Cardiac muscle cell (in vitro differentiated cells and primary cell): Measurements from ENCODE around the gene ATP4B. TPM values are rescaled to one million over a fixed set of nuclear protein-coding genes. Genes with fewer than 3 reads are reported as not detected.

Experiments
- DNase-seq, 2 donors: peaks; one replicate each; pipeline versions ENCODE4 v3.0.0 to v3.0.0-alpha.2; 2010 to 2017; ENCODE audit warnings: low read depth in 1 of 2, low spot score in 1 of 2
- H3K27ac ChIP-seq: fragments of 200-600 bp; sonication (generic); 2 replicates; pipeline ENCODE4 v1.5.1; 2016
- H3K27me3 ChIP-seq: fragments of 200-600 bp; sonication (generic); 2 replicates; pipeline ENCODE4 v1.6.0; 2016; ENCODE audit warnings: control low read depth
- H3K36me3 ChIP-seq: fragments of 200-600 bp; sonication (generic); 2 replicates; pipeline ENCODE4 v1.5.1; 2016; ENCODE audit warnings: control low read depth
- H3K4me1 ChIP-seq: fragments of 200-600 bp; sonication (generic); 2 replicates; pipeline ENCODE4 v1.8.1; 2017; ENCODE audit warnings: low read depth, mild to moderate bottlenecking, mixed run types
- H3K4me3 ChIP-seq: fragments of 200-600 bp; sonication (generic); 2 replicates; pipeline ENCODE4 v1.5.1; 2016; ENCODE audit warnings: mild to moderate bottlenecking
- H3K9me3 ChIP-seq: fragments of 200-600 bp; sonication (generic); 2 replicates; pipeline ENCODE4 v1.5.1; 2017; ENCODE audit warnings: low read depth, mild to moderate bottlenecking, control low read depth
- polyA plus RNA-seq: library from polyadenylated mRNA; unstranded; fragments of >200 nt; fragmentation: Nextera tagmentation; extraction: Ambion mirVana; gene quantifications from 2 replicates; pipeline ENCODE4 v1.2.1, GENCODE V29; 2016
- total RNA-seq: library from RNA; depleted of rRNA; stranded (reverse); fragments of >200 nt; gene quantifications from 2 replicates; pipeline ENCODE4 v1.2.3, GENCODE V29; 2016
- TF ChIP-seq, protein P1 (sequence below): IDR thresholded peaks from 2 replicates; pipeline ENCODE4 v1.5.1; 2012; ENCODE audit warnings: low read depth, mild to moderate bottlenecking, low read length

ATP4B gene
- total and polyA plus RNA-seq, 2 experiments from 2014 or later: 0.29 TPM; not detected in 1

DNA sequence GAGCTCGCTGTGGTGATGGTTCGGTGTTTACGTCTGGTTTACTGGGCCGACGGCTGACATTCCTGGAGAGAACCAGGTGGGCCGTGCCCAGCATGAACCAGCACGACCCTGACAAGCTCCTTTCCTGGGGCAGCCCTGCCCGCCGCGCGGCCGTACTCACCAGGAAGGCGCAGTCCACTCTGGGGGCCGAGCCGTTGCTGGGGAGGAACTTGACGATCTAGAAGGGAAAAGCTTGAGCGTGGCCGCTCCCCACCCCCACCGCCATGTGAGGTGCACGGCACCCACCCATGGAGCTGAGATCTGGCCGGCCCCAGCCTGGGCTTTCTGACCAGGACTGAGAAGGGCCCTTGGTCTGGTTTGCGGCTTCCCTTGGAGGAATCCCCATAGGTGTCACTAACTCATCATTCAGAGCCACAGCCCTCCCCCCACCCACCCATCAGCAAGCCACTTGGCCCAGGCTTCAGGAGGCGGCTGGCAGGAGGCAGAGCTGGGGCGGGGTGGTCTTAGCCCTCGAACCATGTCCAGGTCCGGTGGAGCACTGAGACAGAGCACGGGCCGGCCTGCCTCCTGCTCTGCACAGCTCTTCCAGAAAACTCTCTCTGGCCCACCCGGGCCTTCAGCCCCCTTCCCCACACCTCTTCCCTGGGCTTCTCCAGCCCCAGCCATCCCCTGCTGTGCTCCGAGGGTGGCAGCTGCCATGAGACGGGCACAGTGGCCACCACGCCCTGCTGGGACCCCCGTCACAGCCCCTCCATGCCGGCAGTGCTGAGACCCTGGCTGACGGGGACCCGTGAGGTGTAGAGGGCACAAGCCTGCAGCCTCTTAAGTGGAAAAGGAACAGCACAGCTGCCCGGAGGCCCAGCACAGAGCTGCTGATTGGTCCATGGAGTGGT lies 6.2 kb downstream of the ATP4B start:
- no peak overlapping the region for H3K4me3 ChIP-seq
- H3K36me3 ChIP-seq: no peaks in the 10 kb centered on the region
- H3K4me1 ChIP-seq: no peaks in the 10 kb centered on the region
- H3K27me3 ChIP-seq: no peaks in the 10 kb centered on the region
- TF ChIP-seq, protein P1, sequence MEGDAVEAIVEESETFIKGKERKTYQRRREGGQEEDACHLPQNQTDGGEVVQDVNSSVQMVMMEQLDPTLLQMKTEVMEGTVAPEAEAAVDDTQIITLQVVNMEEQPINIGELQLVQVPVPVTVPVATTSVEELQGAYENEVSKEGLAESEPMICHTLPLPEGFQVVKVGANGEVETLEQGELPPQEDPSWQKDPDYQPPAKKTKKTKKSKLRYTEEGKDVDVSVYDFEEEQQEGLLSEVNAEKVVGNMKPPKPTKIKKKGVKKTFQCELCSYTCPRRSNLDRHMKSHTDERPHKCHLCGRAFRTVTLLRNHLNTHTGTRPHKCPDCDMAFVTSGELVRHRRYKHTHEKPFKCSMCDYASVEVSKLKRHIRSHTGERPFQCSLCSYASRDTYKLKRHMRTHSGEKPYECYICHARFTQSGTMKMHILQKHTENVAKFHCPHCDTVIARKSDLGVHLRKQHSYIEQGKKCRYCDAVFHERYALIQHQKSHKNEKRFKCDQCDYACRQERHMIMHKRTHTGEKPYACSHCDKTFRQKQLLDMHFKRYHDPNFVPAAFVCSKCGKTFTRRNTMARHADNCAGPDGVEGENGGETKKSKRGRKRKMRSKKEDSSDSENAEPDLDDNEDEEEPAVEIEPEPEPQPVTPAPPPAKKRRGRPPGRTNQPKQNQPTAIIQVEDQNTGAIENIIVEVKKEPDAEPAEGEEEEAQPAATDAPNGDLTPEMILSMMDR: no peak
- no peak for DNase-seq
- no peaks in the 10 kb centered on the region for H3K9me3 ChIP-seq
- no peak overlapping the region for H3K27ac ChIP-seq

DNA sequence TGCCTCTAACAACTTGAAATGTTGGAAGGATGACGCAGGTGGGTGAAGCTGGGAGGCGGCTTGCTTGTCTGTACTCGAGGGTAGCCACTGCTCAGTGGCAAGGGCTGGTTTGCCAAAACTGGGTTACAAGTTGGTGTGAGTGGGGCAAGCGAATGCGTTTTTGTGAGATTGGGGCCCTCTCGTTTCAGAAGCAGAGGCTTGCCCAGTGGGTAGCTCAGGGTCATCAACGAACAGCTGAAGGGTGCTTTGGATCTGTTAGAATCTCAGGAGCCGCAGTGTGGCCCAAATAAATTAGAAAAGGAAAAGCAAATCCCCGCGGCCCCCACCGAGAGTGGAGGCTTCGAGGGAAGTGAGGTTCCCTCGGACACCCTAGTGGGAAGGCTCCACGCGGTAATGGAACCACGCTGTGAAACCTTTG lies 7.3 kb downstream of the ATP4B start:
- DNase-seq: no peak
- Histone ChIP-seq H3K27ac (no peak overlapping the region), H3K4me3 (no peak overlapping the region), H3K9me3 (no peaks in the 10 kb centered on the region), H3K4me1 (no peaks in the 10 kb centered on the region), H3K27me3 (no peaks in the 10 kb centered on the region), H3K36me3 (no peaks in the 10 kb centered on the region)
- TF ChIP-seq, protein P1: no peak

DNA sequence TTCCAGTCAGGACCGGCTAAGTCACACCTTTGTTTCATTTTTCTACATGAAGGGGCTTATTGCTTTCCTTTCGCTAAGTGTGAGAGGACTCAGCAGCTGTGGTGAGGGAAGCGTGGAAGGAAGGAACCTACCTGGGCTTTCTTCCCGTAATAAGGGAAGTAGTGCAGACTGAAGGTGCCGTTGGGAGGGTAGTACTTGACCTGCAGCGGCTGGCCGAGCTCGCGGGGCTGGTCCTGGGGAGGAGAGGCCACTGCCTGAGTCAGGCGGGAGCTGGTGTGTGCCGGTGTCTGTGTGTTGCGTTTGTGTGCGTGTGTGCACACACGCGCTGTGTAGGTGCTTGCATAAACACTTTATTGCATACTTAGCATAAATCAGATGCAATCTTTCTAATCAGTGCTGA lies 7.7 kb downstream of the ATP4B start:
- TF ChIP-seq, protein P1: no peak
- no peak for DNase-seq
- H3K36me3 ChIP-seq: no peaks in the 10 kb centered on the region
- no peaks in the 10 kb centered on the region for H3K27me3 ChIP-seq
- H3K27ac ChIP-seq: no peak overlapping the region
- no peak overlapping the region for H3K4me3 ChIP-seq
- no peaks in the 10 kb centered on the region for H3K9me3 ChIP-seq
- H3K4me1 ChIP-seq: no peaks in the 10 kb centered on the region

DNA sequence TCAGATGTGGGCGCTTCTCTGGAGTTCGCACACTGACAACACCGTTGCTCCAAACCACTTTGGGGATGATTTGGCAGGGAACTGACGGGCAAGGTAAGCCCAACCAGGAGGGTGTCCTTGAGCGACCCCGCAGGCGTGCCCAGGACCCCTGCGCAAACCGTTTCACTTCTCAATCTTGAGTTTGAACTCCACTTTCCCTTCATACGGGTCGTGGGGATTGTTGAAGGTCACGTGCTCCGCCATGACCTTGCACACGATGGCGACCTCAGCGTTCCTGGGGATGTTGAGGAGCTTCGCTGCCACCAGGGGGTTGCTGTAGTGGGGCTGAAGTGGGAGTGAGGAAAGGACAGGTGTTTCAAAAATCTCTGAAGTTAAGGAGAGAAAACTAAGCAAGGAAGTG lies 8.8 kb downstream of the ATP4B start:
- Histone ChIP-seq H3K27ac (no peak overlapping the region), H3K36me3 (no peaks in the 10 kb centered on the region), H3K4me3 (no peak overlapping the region), H3K27me3 (no peaks in the 10 kb centered on the region), H3K9me3 (no peaks in the 10 kb centered on the region), H3K4me1 (no peaks in the 10 kb centered on the region)
- TF ChIP-seq, protein P1: no peak
- DNase-seq: no peak

DNA sequence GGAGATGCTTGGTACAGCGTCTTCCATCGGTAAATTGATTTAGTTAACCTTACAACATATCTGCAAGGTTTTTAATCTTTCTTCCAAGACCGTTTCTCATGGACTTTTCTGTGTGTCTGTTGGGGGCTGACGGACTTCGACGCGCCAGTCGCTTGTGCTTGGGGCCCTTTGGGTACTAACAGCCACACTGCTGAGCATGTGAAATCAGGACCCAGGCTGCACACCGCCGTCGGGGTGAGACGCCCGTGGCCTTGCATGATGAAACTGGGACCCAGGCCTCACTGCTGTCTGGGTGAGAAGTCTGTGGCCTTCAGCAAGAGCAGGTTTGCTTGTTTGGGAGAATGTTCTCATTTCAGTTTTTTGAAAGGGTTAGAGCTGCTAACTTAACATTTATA lies 9.8 kb downstream of the ATP4B start:
- TF ChIP-seq, protein P1: no peak
- H3K4me3 ChIP-seq: no peak overlapping the region
- H3K27me3 ChIP-seq: no peaks in the 10 kb centered on the region
- H3K9me3 ChIP-seq: no peaks in the 10 kb centered on the region
- DNase-seq: no peak
- H3K36me3 ChIP-seq: no peaks in the 10 kb centered on the region
- no peak overlapping the region for H3K27ac ChIP-seq
- no peaks in the 10 kb centered on the region for H3K4me1 ChIP-seq
